Left ventricle myocardium superior (tissue), 1 donor: ENCODE measurements around the gene ZBTB33. TPM values are rescaled to one million over a fixed set of nuclear protein-coding genes. Genes with fewer than 3 reads are reported as not detected.

Source experiments
- ATAC-seq: fragments of 200-7000 bp; cut with Tn5 transposase; one replicate; pipeline ENCODE4 v1.9.1; 2020; ENCODE audit warnings: mild to moderate bottlenecking, moderate library complexity
- DNase-seq: peaks from one replicate; pipeline ENCODE4 v3.0.0-alpha.2; 2020
- intact Hi-C: fragments of 100-400 bp; cut with micrococcal nuclease; formaldehyde crosslinking; loops from one replicate; pipeline ENCODE4 v1.11.0; 2022
- total RNA-seq: library from RNA; stranded (reverse); fragmentation: NEBNext Ultra II Directional; extraction: Animal tissue kit (Norgen Biotek cat#: 25700); gene quantifications from one replicate; pipeline ENCODE4 v1.2.1, GENCODE V29; 2021
- donor health status: DM: no; HTN: yes; CAD: no; lungs with severe emphysema.

Gene ZBTB33
- total RNA-seq, 1 donor from 2014 or later, result 6.4 TPM

- ATAC-seq, result no peak
- DNase-seq, result no peak
- intact Hi-C loops, result no loop called here
Observed at GRCh38 chrX:120301960-120302359, 51.3 kb downstream of the ZBTB33 start.

DNA sequence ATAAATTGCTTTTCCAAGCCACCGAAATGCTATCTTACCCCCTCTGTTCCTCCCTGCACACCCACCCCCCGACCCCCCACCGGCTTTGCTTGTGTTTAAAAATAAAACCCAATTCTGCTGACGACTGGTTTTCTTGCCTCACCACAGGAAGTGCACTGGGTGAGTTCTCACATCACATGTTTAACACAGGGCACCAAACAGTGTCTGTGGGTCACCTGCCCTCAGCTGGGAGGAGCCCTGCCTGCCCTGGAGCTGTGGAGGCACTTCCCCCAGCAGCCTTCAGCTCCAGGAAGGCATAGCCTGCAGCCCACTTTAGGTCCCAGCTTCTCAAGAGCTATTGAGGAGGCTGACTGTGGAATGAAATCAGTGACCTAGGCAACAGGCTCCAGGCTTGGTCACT is 51.8 kb downstream of the ZBTB33 start:
- intact Hi-C loops, result no loop called here
- ATAC-seq, result no peak
- DNase-seq, result peak; percentile 20

DNA sequence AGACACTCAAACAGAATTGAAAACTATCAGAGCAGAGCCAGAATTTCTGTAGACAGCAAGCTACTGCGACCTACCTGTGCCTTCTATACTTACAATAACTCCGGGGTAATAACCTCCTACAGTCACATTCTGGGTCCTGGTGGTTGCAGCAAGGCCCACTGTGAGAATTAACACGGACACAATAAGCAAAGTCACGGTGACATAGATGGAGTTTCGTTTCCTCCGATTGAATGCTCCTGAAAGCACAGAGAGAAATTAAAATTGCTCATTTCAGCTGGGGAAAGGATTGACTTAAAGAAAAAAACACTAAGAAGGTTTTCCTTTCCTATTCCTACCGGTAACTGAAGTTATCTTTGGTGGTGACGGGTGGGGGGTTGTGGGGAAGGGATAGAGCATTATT is 53.6 kb downstream of the ZBTB33 start:
- DNase-seq (no peak), ATAC-seq (no peak)
- intact Hi-C loops, result no loop called here

GRCh38 chrX:120305531-120306141 is 55.0 kb downstream of the ZBTB33 start:
- ATAC-seq (no peak), DNase-seq (no peak)
- intact Hi-C loops, result no loop called here

- intact Hi-C loops, result no loop called here
- DNase-seq (no peak), ATAC-seq (no peak)
Observed at GRCh38 chrX:120306630-120307029, 56.0 kb downstream of the ZBTB33 start.

Other genes with a start within 250 kb of the ZBTB33 start
- gene RHOXF2B, start 173.1 kb upstream of the ZBTB33 start, total RNA-seq, result not detected
- gene RHOXF1, start 134.9 kb upstream of the ZBTB33 start, total RNA-seq, result not detected
- gene RHOXF2, start 92.2 kb upstream of the ZBTB33 start, total RNA-seq, result not detected
- 0.72 TPM for gene TMEM255A, start 60.6 kb downstream of the ZBTB33 start, total RNA-seq
- gene ATP1B4, start 111.3 kb downstream of the ZBTB33 start, total RNA-seq, result not detected
- 53.8 TPM for gene LAMP2, start 218.5 kb downstream of the ZBTB33 start, total RNA-seq